Neural progenitor cell (in vitro differentiated cells): ENCODE results near the gene LCE3E.
"Not testable (repeated sequence)": the region's sequence is repeated elsewhere in the genome, so short reads cannot be mapped to it uniquely, and the experiment has no call there.

Experiments used
- EZH2 ChIP-seq: fragments of 200-600 bp; sonication (generic); IDR thresholded peaks from 2 replicates; pipeline ENCODE4 v1.6.1; 2017; ENCODE audit warnings: antibody characterized with exemption, mild to moderate bottlenecking, moderate library complexity
- TF ChIP-seq, protein P1 (sequence below): fragments of 200-600 bp; sonication (generic); IDR thresholded peaks from 2 replicates; pipeline ENCODE4 v1.5.1; 2017; ENCODE audit warnings: antibody characterized with exemption, mild to moderate bottlenecking

DNA sequence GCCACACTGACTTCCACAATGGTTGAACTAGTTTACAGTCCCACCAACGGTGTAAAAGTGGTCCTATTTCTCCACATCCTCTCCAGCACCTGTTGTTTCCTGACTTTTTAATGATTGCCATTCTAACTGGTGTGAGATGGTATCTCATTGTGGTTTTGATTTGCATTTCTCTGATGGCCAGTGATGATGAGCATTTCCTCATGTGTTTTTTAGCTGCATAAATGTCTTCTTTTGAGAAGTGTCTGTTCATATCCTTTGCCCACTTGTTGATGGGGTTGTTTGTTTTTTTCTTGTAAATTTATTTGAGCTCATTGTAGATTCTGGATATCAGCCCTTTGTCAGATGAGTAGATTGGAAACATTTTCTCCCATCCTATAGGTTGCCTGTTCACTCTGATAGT, 18.2 kb downstream of the LCE3E start:
- TF ChIP-seq EZH2 = not testable (repeated sequence)
- TF ChIP-seq, protein P1, sequence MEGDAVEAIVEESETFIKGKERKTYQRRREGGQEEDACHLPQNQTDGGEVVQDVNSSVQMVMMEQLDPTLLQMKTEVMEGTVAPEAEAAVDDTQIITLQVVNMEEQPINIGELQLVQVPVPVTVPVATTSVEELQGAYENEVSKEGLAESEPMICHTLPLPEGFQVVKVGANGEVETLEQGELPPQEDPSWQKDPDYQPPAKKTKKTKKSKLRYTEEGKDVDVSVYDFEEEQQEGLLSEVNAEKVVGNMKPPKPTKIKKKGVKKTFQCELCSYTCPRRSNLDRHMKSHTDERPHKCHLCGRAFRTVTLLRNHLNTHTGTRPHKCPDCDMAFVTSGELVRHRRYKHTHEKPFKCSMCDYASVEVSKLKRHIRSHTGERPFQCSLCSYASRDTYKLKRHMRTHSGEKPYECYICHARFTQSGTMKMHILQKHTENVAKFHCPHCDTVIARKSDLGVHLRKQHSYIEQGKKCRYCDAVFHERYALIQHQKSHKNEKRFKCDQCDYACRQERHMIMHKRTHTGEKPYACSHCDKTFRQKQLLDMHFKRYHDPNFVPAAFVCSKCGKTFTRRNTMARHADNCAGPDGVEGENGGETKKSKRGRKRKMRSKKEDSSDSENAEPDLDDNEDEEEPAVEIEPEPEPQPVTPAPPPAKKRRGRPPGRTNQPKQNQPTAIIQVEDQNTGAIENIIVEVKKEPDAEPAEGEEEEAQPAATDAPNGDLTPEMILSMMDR = not testable (repeated sequence)
